Measurements from ENCODE around the gene MYOM3. TPM values are rescaled to one million over a fixed set of nuclear protein-coding genes. Genes with fewer than 3 reads are reported as not detected.

MYOM3 gene
- total and polyA plus RNA-seq, 2 of the 4 experiments (the other 2 are of a cell fraction): 0.03 TPM; not detected in 1

GRCh38 chr1:24084050-24084449 is 27.9 kb downstream of the MYOM3 start:
- no peak overlapping the region for H4K8ac ChIP-seq (ENCODE audit: low read depth in 2 of 2, low read length in 2 of 2)
- no peak overlapping the region for H2BK15ac ChIP-seq (ENCODE audit: low read depth, low read length)
- H2AFZ ChIP-seq (replicated peaks; ENCODE audit: low read length, poor library complexity): no peak overlapping the region
- intact Hi-C loops (cut with micrococcal nuclease) (loop anchor here (10.0 kb wide), 1 partner anchor 51 kb away; no protein-coding TSS in a partner anchor), in situ Hi-C loops (cut with MboI; ENCODE audit: low sequenced_read_pairs) (no loop called here), dilution Hi-C loops (cut with HindIII; ENCODE audit: low sequenced_read_pairs, unreplicated experiment) (no loop called here)
- no peak for TF ChIP-seq RCOR1 (IDR thresholded peaks at IDR 0.05; ENCODE audit: insufficient replicate concordance, low read length)
- TF ChIP-seq SMC3 (IDR thresholded peaks at IDR 0.05; ENCODE audit: low read depth, low read length): no peak
- TF ChIP-seq CEBPB (IDR thresholded peaks at IDR 0.05; ENCODE audit: low read depth, low read length): no peak
- TF ChIP-seq FOS (IDR thresholded peaks at IDR 0.05; ENCODE audit: low read depth, low read length): no peak
- TF ChIP-seq MXI1 (IDR thresholded peaks at IDR 0.05; ENCODE audit: borderline replicate concordance, low read depth, low read length): no peak
- TF ChIP-seq NFE2L2 (IDR thresholded peaks at IDR 0.05; ENCODE audit: low read depth, low read length): no peak
- no peak for TF ChIP-seq MAZ (IDR thresholded peaks at IDR 0.05; ENCODE audit: borderline replicate concordance, low read depth, low read length)
- no peak for TF ChIP-seq RFX5 (IDR thresholded peaks at IDR 0.05; ENCODE audit: low read depth, low read length)
- no peak for TF ChIP-seq CHD1 (IDR thresholded peaks at IDR 0.05; ENCODE audit: low read depth, low read length)
- no peak for TF ChIP-seq POLR2A (IDR thresholded peaks at IDR 0.05; ENCODE audit: low read depth, low read length)
- no peak for TF ChIP-seq BHLHE40 (IDR thresholded peaks at IDR 0.05; ENCODE audit: low read depth, low read length)
- TF ChIP-seq MAFK (IDR thresholded peaks at IDR 0.05; ENCODE audit: low read depth, low read length): no peak
- no peak for TF ChIP-seq RAD21 (IDR thresholded peaks at IDR 0.05; ENCODE audit: low read length)
- TF ChIP-seq, protein P1, sequence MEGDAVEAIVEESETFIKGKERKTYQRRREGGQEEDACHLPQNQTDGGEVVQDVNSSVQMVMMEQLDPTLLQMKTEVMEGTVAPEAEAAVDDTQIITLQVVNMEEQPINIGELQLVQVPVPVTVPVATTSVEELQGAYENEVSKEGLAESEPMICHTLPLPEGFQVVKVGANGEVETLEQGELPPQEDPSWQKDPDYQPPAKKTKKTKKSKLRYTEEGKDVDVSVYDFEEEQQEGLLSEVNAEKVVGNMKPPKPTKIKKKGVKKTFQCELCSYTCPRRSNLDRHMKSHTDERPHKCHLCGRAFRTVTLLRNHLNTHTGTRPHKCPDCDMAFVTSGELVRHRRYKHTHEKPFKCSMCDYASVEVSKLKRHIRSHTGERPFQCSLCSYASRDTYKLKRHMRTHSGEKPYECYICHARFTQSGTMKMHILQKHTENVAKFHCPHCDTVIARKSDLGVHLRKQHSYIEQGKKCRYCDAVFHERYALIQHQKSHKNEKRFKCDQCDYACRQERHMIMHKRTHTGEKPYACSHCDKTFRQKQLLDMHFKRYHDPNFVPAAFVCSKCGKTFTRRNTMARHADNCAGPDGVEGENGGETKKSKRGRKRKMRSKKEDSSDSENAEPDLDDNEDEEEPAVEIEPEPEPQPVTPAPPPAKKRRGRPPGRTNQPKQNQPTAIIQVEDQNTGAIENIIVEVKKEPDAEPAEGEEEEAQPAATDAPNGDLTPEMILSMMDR (conservative IDR thresholded peaks at IDR 0.05; ENCODE audit: low read depth, low read length): no peak
- no peak for TF ChIP-seq USF2 (IDR thresholded peaks at IDR 0.05; ENCODE audit: low read depth, low read length)
- TF ChIP-seq ELK1 (IDR thresholded peaks at IDR 0.05; ENCODE audit: borderline replicate concordance, low read depth, low read length): no peak
- no peak overlapping the region for H2BK20ac ChIP-seq (ENCODE audit: low read depth, low read length)
- no peak overlapping the region for H3K18ac ChIP-seq (ENCODE audit: low read depth, low read length)
- no peak overlapping the region for H3K23ac ChIP-seq (ENCODE audit: low read depth, low read length)
- H3K4me3 ChIP-seq (ENCODE audit: insufficient read depth, low read depth, low read length): no peak overlapping the region
- no TSS peak for BruUV-seq (replicated peaks)
- no peak overlapping the region for H3K14ac ChIP-seq (replicated peaks; ENCODE audit: low read depth, low read length)
- H3K27me3 ChIP-seq (ENCODE audit: control insufficient read depth, insufficient read depth, low read length): peaks cover 67% of the 10 kb centered on the region
- H3K9me1 ChIP-seq (ENCODE audit: insufficient read depth, low read length): no peaks in the 10 kb centered on the region
- POLR2A ChIA-PET (ENCODE audit: unreplicated experiment): no interaction called here
- H4K91ac ChIP-seq (ENCODE audit: insufficient read depth, low read depth, low read length): no peak overlapping the region
- ATAC-seq (ENCODE audit: low read depth) (no peak), DNase-seq (no peak)
- H3K9me3 ChIP-seq (ENCODE audit: control insufficient read depth, insufficient read depth, low read length): no peaks in the 10 kb centered on the region
- no peak overlapping the region for H3K56ac ChIP-seq (ENCODE audit: extremely low read depth, insufficient read depth, low read length)
- H4K5ac ChIP-seq (ENCODE audit: low read depth, low read length): no peak overlapping the region
- no peaks in the 10 kb centered on the region for H3K4me1 ChIP-seq (ENCODE audit: control insufficient read depth, insufficient read depth, low read length)
- H3K27ac ChIP-seq (ENCODE audit: insufficient read depth, low read length): no peak overlapping the region
- no peaks in the 10 kb centered on the region for H3K79me1 ChIP-seq (ENCODE audit: low read depth in 1 of 2, low read length in 2 of 2)
- no peak overlapping the region for H3K4me2 ChIP-seq (ENCODE audit: low read depth, low read length)
- no peak overlapping the region for H2BK120ac ChIP-seq (ENCODE audit: low read depth, low read length)
- CTCF ChIA-PET: interaction anchor here (0.6 kb wide), 1 partner anchor 212 kb away, joined by 3 read pairs; no protein-coding TSS in a partner anchor
- H3K36me3 ChIP-seq (ENCODE audit: control insufficient read depth, insufficient read depth, low read length): no peaks in the 10 kb centered on the region
- no peak overlapping the region for H3K4ac ChIP-seq (ENCODE audit: low read depth, low read length)
- no peak overlapping the region for H2BK5ac ChIP-seq (ENCODE audit: low read depth, low read length, poor library complexity, severe bottlenecking)
- no peaks in the 10 kb centered on the region; the same call in 1 of the 2 replicates for H4K20me1 ChIP-seq (ENCODE audit: insufficient read depth, low read length)
- H2AK9ac ChIP-seq (replicated peaks; ENCODE audit: low read depth, low read length, poor library complexity): no peak overlapping the region
- no peak overlapping the region for H3K9ac ChIP-seq (ENCODE audit: low read depth, low read length)
- WGBS, 2 experiments (ENCODE audit: extremely low coverage in 2 of 2, insufficient read length in 1 of 2): no CpG with 5 or more reads among the region's 7 CpGs
- no peak overlapping the region for H2AK5ac ChIP-seq (ENCODE audit: low read depth, low read length)
